Osteoblast (primary cell): ENCODE data around the gene HIGD2B. TPM values are rescaled to one million over a fixed set of nuclear protein-coding genes. Genes with fewer than 3 reads are reported as not detected.

ENCODE experiments used
- DNase-seq: peaks from one replicate; pipeline ENCODE4 v3.0.0; 2011; ENCODE audit warnings: low spot score, mixed read lengths; ENCODE audit not compliant: insufficient read length; ENCODE audit errors: missing footprints
- H2AFZ ChIP-seq: 2 replicates; pipeline ENCODE4 v1.6.0; 2011; ENCODE audit warnings: mild to moderate bottlenecking, low read length
- H3K27ac ChIP-seq: 2 replicates; pipeline ENCODE4 v1.5.1; 2011; ENCODE audit warnings: mild to moderate bottlenecking, low read depth, low read length, moderate library complexity
- H3K27me3 ChIP-seq: 2 replicates; pipeline ENCODE4 v1.6.0; 2012; ENCODE audit warnings: mild to moderate bottlenecking, control low read depth, inconsistent platforms, low read length, moderate library complexity; ENCODE audit not compliant: insufficient read depth
- H3K36me3 ChIP-seq: 2 replicates; pipeline ENCODE4 v1.5.1; 2011; ENCODE audit warnings: mild to moderate bottlenecking, low read length, control low read depth, moderate library complexity; ENCODE audit not compliant: insufficient read depth
- H3K4me1 ChIP-seq: 2 replicates; pipeline ENCODE4 v1.5.1; 2011; ENCODE audit warnings: mild to moderate bottlenecking, low read length, control low read depth, moderate library complexity; ENCODE audit not compliant: insufficient read depth
- H3K4me2 ChIP-seq: 2 replicates; pipeline ENCODE4 v1.6.0; 2011; ENCODE audit warnings: mild to moderate bottlenecking, low read length; ENCODE audit not compliant: insufficient read depth
- H3K4me3 ChIP-seq: fragments of 200-600 bp; sonication (generic); 3 replicates; pipeline ENCODE4 v1.5.1; 2012; ENCODE audit warnings: mild to moderate bottlenecking, low read length, inconsistent platforms; ENCODE audit not compliant: insufficient read depth
- H3K79me2 ChIP-seq: 2 replicates; pipeline ENCODE4 v1.6.0; 2012; ENCODE audit warnings: mild to moderate bottlenecking, low read length, control low read depth, inconsistent platforms; ENCODE audit not compliant: insufficient read depth
- H3K9me3 ChIP-seq: 2 replicates; pipeline ENCODE4 v1.5.1; 2011; ENCODE audit warnings: low read depth, low read length, control low read depth
- H4K20me1 ChIP-seq: 2 replicates; pipeline ENCODE4 v1.6.0; 2012; ENCODE audit warnings: mild to moderate bottlenecking, low read length, control low read depth; ENCODE audit not compliant: insufficient read depth
- total RNA-seq: library from RNA; depleted of rRNA; stranded (reverse); fragments of >200 nt; gene quantifications from 2 replicates; pipeline ENCODE4 v1.2.3, GENCODE V29; 2012
- TF ChIP-seq, protein P1 (sequence below): IDR thresholded peaks from 2 replicates; pipeline ENCODE4 v1.5.1; 2011; ENCODE audit warnings: mild to moderate bottlenecking, low read depth, low read length, moderate library complexity; ENCODE audit errors: extremely low read depth

HIGD2B gene
- total RNA-seq, 1 donor, result not detected

DNA sequence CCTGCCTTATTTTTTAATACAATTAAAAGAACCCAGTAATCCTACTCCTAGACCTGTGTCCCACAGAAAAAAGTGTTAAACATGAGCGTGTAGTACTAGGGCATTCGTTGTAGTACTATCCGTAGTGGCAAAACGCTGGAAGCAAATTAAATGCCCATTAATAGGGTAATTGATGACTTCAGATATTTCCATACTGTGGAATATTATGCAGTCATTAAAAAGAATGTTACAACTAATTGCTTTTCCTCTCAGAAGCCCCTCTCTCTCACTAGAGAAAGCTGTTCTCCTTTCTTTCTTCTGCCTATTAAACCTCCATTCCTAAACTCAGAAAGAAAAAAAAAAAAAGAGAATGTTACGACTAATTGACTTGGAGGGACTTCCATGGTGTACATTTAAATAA, 2.7 kb upstream of the HIGD2B start:
- peaks cover 6% of the 10 kb centered on the region for H3K4me1 ChIP-seq

DNA sequence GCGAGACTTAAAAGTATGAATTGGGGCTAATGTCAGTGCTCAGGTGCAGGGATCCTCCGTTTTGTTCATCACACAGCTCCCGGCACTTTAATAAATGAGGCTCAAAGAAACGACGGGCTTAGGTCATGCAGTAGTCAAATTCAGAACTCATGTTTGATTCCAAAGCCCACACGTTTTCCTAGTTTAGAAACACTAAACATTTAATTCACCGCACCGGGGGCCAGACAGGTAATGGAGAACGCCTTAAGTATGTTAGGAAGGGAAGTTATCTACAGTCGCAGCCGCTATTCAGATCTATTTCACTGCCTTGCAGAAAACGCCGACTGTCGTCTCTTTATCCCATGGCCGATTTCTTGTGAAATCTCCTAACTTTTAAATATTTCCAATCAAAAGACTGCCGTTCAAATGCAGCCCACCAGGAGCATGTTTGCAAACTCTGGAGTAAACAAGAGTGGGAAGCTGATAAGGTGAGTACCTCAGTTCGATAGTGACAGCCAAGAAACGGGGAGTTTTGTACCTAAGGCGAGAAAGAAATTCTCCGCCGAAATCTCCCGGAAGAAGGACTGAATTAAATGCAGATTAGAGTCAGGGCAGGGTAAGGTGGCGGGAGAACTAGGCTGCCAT, 569 bp downstream of the HIGD2B start:
- Histone ChIP-seq H4K20me1 (no peaks in the 10 kb centered on the region), H3K36me3 (no peaks in the 10 kb centered on the region), H3K4me2 (peak overlapping the region; percentile 86), H3K27me3 (peaks cover 8% of the 10 kb centered on the region), H3K9me3 (no peaks in the 10 kb centered on the region), H3K4me1 (peaks cover 6% of the 10 kb centered on the region), H3K27ac (peak overlapping the region; percentile 92), H3K4me3 (peak overlapping the region; percentile 89), H3K79me2 (peaks cover 19% of the 10 kb centered on the region), H2AFZ (peak overlapping the region; percentile 99)
- DNase-seq, result no peak
- TF ChIP-seq, protein P1, sequence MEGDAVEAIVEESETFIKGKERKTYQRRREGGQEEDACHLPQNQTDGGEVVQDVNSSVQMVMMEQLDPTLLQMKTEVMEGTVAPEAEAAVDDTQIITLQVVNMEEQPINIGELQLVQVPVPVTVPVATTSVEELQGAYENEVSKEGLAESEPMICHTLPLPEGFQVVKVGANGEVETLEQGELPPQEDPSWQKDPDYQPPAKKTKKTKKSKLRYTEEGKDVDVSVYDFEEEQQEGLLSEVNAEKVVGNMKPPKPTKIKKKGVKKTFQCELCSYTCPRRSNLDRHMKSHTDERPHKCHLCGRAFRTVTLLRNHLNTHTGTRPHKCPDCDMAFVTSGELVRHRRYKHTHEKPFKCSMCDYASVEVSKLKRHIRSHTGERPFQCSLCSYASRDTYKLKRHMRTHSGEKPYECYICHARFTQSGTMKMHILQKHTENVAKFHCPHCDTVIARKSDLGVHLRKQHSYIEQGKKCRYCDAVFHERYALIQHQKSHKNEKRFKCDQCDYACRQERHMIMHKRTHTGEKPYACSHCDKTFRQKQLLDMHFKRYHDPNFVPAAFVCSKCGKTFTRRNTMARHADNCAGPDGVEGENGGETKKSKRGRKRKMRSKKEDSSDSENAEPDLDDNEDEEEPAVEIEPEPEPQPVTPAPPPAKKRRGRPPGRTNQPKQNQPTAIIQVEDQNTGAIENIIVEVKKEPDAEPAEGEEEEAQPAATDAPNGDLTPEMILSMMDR, result no peak

More for the DNA sequence above, 2.7 kb upstream of the HIGD2B start:
- H3K27me3 ChIP-seq, result no peaks in the 10 kb centered on the region
- no peaks in the 10 kb centered on the region for H3K36me3 ChIP-seq
- TF ChIP-seq, protein P1, result no peak
- H3K4me2 ChIP-seq, result no peak overlapping the region
- no peak overlapping the region for H2AFZ ChIP-seq
- H3K4me3 ChIP-seq, result no peak overlapping the region
- peaks cover 28% of the 10 kb centered on the region for H3K79me2 ChIP-seq
- peak; percentile 14 for DNase-seq
- H4K20me1 ChIP-seq, result no peaks in the 10 kb centered on the region
- H3K27ac ChIP-seq, result no peak overlapping the region
- H3K9me3 ChIP-seq, result no peaks in the 10 kb centered on the region

DNA sequence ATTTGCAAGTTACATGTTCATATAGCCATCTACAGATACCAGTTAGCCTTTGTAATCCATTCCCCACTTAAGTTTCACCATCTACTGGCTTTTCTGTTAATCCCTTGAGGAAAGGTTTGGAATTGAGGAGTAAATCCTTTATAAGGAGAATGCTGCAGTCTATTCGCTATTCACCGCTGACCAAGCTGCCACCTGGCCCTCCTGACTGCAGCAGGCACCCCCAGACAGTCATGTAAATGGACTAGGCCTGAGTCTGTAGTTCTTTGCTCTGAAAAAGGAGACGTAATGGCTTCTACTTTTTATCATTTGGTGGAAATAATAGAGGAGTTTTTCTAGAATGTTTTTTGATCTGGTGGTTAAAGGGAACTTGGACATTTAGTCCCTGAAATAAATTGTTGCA, 3.2 kb downstream of the HIGD2B start:
- Histone ChIP-seq H3K36me3 (no peaks in the 10 kb centered on the region), H2AFZ (no peak overlapping the region), H3K9me3 (no peaks in the 10 kb centered on the region), H3K27me3 (peaks cover 30% of the 10 kb centered on the region), H3K4me2 (no peak overlapping the region), H3K4me1 (peaks cover 6% of the 10 kb centered on the region), H3K27ac (no peak overlapping the region), H3K4me3 (no peak overlapping the region), H4K20me1 (no peaks in the 10 kb centered on the region), H3K79me2 (peaks cover 3% of the 10 kb centered on the region)
- TF ChIP-seq, protein P1, result no peak
- no peak for DNase-seq

DNA sequence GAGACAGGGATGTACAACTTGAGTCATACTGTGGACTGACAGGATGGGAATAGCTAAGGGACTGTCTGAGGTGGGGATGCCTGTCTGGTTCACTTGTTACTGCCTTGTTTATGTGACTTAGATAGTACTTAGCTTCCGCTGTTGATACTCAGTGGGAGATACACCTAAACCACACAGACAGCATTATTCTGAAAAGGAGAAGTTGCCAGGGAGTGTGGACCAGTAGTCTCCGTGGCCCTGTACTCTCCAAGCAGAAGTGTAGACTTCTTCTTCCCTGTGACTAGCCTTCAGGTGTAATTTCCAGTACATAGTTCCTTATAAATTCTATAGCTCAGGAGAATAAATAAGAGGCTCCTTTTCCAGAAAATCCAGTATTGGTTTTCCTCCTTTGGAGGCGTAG, 5.1 kb downstream of the HIGD2B start:
- Histone ChIP-seq H3K27ac (no peak overlapping the region), H2AFZ (no peak overlapping the region), H3K9me3 (no peaks in the 10 kb centered on the region), H3K4me1 (peaks cover 6% of the 10 kb centered on the region), H3K36me3 (no peaks in the 10 kb centered on the region), H3K4me2 (no peak overlapping the region), H3K4me3 (no peak overlapping the region), H3K27me3 (peaks cover 31% of the 10 kb centered on the region), H4K20me1 (no peaks in the 10 kb centered on the region), H3K79me2 (no peaks in the 10 kb centered on the region)
- TF ChIP-seq, protein P1, result no peak
- no peak for DNase-seq
